GM12878 (cell line): ENCODE measurements around the gene CEND1. TPM values are rescaled to one million over a fixed set of nuclear protein-coding genes. Genes with fewer than 3 reads are reported as not detected.
A peak's percentile ranks its signal among the peaks of the same experiment; 100 is the strongest.

Source experiments
- ASH2L ChIP-seq: fragments of 300-600, 200-600 bp; sonication (generic); IDR thresholded peaks from 2 replicates; pipeline ENCODE4 v1.6.1; 2017; ENCODE audit warnings: low read depth, mild to moderate bottlenecking, borderline replicate concordance
- CHD2 ChIP-seq: IDR thresholded peaks from 2 replicates; pipeline ENCODE4 v1.6.1; 2011; ENCODE audit warnings: low read depth, low read length, improper control_type of control experiment, borderline replicate concordance
- CREB1 ChIP-seq: IDR thresholded peaks from 2 replicates; pipeline ENCODE4 v1.6.1; 2012; ENCODE audit warnings: low read depth, mild to moderate bottlenecking, inconsistent platforms
- DPF2 ChIP-seq: fragments of 450-650 bp; IDR thresholded peaks from 2 replicates; pipeline ENCODE4 v1.6.1; 2017; ENCODE audit warnings: mild to moderate bottlenecking
- EED ChIP-seq: sonication (generic); IDR thresholded peaks from 2 replicates; pipeline ENCODE4 v1.6.1; 2016; ENCODE audit warnings: antibody characterized with exemption, low read depth
- FOXK2 ChIP-seq: fragments of 450-650 bp; IDR thresholded peaks from 2 replicates; pipeline ENCODE4 v1.6.1; 2017; ENCODE audit warnings: mild to moderate bottlenecking, moderate library complexity
- HDGF ChIP-seq: fragments of 450-650 bp; IDR thresholded peaks from 2 replicates; pipeline ENCODE4 v1.6.1; 2016; ENCODE audit warnings: antibody characterized with exemption
- IKZF1 ChIP-seq: fragments of 450-650 bp; conservative IDR thresholded peaks from 2 replicates; pipeline ENCODE4 v1.6.1; 2017; ENCODE audit warnings: antibody characterized with exemption, mild to moderate bottlenecking
- IKZF2 ChIP-seq, 2 experiments: fragments of 450-650 bp; IDR thresholded peaks; 2 replicates each; pipeline ENCODE4 v1.6.1; 2017; ENCODE audit warnings: mild to moderate bottlenecking in 2 of 2, moderate library complexity in 2 of 2
- MTA3 ChIP-seq: IDR thresholded peaks from 2 replicates; pipeline ENCODE4 v1.6.1; 2012; ENCODE audit warnings: low read length, inconsistent platforms, borderline replicate concordance
- NBN ChIP-seq: fragments of 450-650 bp; IDR thresholded peaks from 2 replicates; pipeline ENCODE4 v1.6.1; 2016
- NKRF ChIP-seq: fragments of 450-650 bp; conservative IDR thresholded peaks from 2 replicates; pipeline ENCODE4 v1.6.1; 2017; ENCODE audit warnings: mild to moderate bottlenecking, moderate library complexity
- NR2C1 ChIP-seq: fragments of 450-650 bp; IDR thresholded peaks from 2 replicates; pipeline ENCODE4 v1.6.1; 2017; ENCODE audit warnings: antibody characterized with exemption, mild to moderate bottlenecking, moderate library complexity
- PAX5 ChIP-seq: IDR thresholded peaks from 2 replicates; pipeline ENCODE4 v1.6.1; 2011; ENCODE audit warnings: low read depth, low read length, borderline replicate concordance
- PAX8 ChIP-seq: fragments of 450-650 bp; IDR thresholded peaks from 2 replicates; pipeline ENCODE4 v1.6.1; 2017; ENCODE audit warnings: mild to moderate bottlenecking, moderate library complexity
- POLR2A ChIP-seq: IDR thresholded peaks from 2 replicates; pipeline ENCODE4 v1.6.1; 2011; ENCODE audit warnings: low read depth, mild to moderate bottlenecking, low read length
- TCF3 ChIP-seq: IDR thresholded peaks from 2 replicates; pipeline ENCODE4 v1.6.1; 2012; ENCODE audit warnings: low read depth, mild to moderate bottlenecking, low read length, borderline replicate concordance; ENCODE audit not compliant: insufficient read depth
- TCF7 ChIP-seq: IDR thresholded peaks from 2 replicates; pipeline ENCODE4 v1.6.1; 2014; ENCODE audit warnings: antibody characterized with exemption, borderline replicate concordance
- polyA plus RNA-seq, 11 experiments: library from polyadenylated mRNA; depleted of rRNA in 4 of 11; unstranded in 6 of 11; stranded (reverse) in 5 of 11; fragments of >200 nt; fragmentation: Nextera tagmentation in 4 of 11; fragmentation: Illumina TruSeq in 1 of 11; extraction: Ambion mirVana in 4 of 11; extraction: Trizol in 1 of 11; gene quantifications; 1 replicate in 1 of 11; 2 replicates in 10 of 11; pipeline versions ENCODE4 v1.2.1 to v1.2.3, GENCODE V29; 2011 to 2016; ENCODE audit warnings: inconsistent platforms in 2 of 11, missing spikeins in 2 of 11, low read depth in 1 of 11
- total RNA-seq, 4 experiments: library from RNA; depleted of rRNA in 3 of 4; stranded (reverse); fragments of >200 nt in 3 of 4; fragmentation: Illumina TruSeq in 1 of 4; extraction: Trizol in 1 of 4; gene quantifications; 2 replicates each; pipeline versions ENCODE4 v1.2.1 to v1.2.3, GENCODE V29; 2013 to 2021
- TF ChIP-seq, protein P1 (sequence below): fragments of 450-650 bp; IDR thresholded peaks from 2 replicates; pipeline ENCODE4 v1.6.1; 2016; ENCODE audit warnings: mild to moderate bottlenecking
- TF ChIP-seq, protein P2 (sequence below): fragments of 450-650 bp; IDR thresholded peaks from 2 replicates; pipeline ENCODE4 v1.6.1; 2017; ENCODE audit warnings: antibody characterized with exemption, mild to moderate bottlenecking, moderate library complexity
- TF ChIP-seq, protein P3 (sequence below): IDR thresholded peaks from 2 replicates; pipeline ENCODE4 v1.6.1; 2012; ENCODE audit warnings: low read depth, low read length, improper control_type of control experiment
- TF ChIP-seq, protein P4 (sequence below): fragments of 450-650 bp; IDR thresholded peaks from 2 replicates; pipeline ENCODE4 v1.6.1; 2017; ENCODE audit warnings: low read depth, mild to moderate bottlenecking, moderate library complexity

Gene CEND1
- total and polyA plus RNA-seq, 10 of the 15 experiments (the other 5 are each of a cell fraction or from before 2014, with no cell fraction given) = 0.31 to 13.6 (median 7.2) TPM; not detected in 1

DNA sequence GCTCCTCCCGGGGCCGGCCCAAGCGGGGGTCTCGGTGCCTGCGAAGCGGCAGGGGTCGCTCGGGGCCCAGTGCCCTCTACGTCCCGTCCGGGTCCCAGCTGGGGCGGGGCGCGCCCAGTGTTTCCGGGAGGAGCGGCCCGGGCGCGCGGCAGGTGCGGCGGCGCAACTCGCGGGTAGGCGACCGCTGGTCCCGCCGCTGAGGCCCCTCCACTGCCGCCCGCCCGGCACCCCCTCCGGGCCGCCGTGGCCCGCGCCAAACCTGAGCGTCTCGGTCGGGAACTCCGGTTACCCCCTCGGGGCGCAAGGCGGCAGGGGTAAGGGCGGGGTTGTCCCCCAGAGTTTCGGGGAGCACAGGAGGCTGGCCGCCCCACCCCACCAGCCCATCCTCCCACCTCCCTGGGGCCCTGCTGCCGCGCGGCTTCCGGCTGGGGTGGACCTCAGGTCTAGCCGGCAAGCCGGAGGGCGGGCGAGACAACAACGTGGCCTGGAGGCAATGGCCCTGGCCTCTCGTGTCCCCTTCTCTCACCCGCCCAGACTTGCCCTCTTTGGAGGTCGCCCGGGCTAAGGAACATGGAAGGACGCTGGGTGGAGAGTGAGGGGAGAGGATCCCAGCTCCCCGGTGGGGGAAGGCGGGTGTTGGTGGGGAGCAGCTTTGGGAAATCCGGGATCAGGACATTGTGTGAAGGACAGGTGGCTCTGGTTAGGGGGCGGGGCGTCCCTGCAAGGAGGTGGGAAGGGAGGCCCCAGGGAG lies 37.4 kb upstream of the CEND1 start (continued):
- 0 out of 2 replicates have a peak, but pooled peaks have one; percentile 10 for TF ChIP-seq TCF3
- TF ChIP-seq PAX8 = no peak
- TF ChIP-seq, protein P1, sequence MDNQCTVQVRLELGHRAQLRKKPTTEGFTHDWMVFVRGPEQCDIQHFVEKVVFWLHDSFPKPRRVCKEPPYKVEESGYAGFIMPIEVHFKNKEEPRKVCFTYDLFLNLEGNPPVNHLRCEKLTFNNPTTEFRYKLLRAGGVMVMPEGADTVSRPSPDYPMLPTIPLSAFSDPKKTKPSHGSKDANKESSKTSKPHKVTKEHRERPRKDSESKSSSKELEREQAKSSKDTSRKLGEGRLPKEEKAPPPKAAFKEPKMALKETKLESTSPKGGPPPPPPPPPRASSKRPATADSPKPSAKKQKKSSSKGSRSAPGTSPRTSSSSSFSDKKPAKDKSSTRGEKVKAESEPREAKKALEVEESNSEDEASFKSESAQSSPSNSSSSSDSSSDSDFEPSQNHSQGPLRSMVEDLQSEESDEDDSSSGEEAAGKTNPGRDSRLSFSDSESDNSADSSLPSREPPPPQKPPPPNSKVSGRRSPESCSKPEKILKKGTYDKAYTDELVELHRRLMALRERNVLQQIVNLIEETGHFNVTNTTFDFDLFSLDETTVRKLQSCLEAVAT = peak; percentile 48; the same call in 1 of the 2 replicates
- no peak for TF ChIP-seq ASH2L
- TF ChIP-seq FOXK2 = no peak
- no peak for TF ChIP-seq NR2C1
- TF ChIP-seq MTA3 = no peak
- 0 out of 2 replicates have a peak, but pooled peaks have one; percentile 63 for TF ChIP-seq CHD2
- no peak for TF ChIP-seq TCF7
- peak; percentile 70 for TF ChIP-seq IKZF1
- peak; percentile 45 to 49; a peak in 3 of 4 replicates for TF ChIP-seq IKZF2 (IDR thresholded peaks at IDR 0.05)
- TF ChIP-seq EED = peak; percentile 24; the same call in 1 of the 2 replicates
- TF ChIP-seq HDGF = peak; percentile 86; the same call in 1 of the 2 replicates
- TF ChIP-seq POLR2A = peak; percentile 74
- peak; percentile 85 for TF ChIP-seq DPF2
- TF ChIP-seq, protein P2, sequence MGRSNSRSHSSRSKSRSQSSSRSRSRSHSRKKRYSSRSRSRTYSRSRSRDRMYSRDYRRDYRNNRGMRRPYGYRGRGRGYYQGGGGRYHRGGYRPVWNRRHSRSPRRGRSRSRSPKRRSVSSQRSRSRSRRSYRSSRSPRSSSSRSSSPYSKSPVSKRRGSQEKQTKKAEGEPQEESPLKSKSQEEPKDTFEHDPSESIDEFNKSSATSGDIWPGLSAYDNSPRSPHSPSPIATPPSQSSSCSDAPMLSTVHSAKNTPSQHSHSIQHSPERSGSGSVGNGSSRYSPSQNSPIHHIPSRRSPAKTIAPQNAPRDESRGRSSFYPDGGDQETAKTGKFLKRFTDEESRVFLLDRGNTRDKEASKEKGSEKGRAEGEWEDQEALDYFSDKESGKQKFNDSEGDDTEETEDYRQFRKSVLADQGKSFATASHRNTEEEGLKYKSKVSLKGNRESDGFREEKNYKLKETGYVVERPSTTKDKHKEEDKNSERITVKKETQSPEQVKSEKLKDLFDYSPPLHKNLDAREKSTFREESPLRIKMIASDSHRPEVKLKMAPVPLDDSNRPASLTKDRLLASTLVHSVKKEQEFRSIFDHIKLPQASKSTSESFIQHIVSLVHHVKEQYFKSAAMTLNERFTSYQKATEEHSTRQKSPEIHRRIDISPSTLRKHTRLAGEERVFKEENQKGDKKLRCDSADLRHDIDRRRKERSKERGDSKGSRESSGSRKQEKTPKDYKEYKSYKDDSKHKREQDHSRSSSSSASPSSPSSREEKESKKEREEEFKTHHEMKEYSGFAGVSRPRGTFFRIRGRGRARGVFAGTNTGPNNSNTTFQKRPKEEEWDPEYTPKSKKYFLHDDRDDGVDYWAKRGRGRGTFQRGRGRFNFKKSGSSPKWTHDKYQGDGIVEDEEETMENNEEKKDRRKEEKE = no peak
- TF ChIP-seq, protein P3, sequence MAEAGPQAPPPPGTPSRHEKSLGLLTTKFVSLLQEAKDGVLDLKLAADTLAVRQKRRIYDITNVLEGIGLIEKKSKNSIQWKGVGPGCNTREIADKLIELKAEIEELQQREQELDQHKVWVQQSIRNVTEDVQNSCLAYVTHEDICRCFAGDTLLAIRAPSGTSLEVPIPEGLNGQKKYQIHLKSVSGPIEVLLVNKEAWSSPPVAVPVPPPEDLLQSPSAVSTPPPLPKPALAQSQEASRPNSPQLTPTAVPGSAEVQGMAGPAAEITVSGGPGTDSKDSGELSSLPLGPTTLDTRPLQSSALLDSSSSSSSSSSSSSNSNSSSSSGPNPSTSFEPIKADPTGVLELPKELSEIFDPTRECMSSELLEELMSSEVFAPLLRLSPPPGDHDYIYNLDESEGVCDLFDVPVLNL = no peak
- no peak for TF ChIP-seq PAX5
- 0 out of 2 replicates have a peak, but pooled peaks have one; percentile 37 for TF ChIP-seq NBN
- peak; percentile 77 for TF ChIP-seq NKRF
- TF ChIP-seq, protein P4, sequence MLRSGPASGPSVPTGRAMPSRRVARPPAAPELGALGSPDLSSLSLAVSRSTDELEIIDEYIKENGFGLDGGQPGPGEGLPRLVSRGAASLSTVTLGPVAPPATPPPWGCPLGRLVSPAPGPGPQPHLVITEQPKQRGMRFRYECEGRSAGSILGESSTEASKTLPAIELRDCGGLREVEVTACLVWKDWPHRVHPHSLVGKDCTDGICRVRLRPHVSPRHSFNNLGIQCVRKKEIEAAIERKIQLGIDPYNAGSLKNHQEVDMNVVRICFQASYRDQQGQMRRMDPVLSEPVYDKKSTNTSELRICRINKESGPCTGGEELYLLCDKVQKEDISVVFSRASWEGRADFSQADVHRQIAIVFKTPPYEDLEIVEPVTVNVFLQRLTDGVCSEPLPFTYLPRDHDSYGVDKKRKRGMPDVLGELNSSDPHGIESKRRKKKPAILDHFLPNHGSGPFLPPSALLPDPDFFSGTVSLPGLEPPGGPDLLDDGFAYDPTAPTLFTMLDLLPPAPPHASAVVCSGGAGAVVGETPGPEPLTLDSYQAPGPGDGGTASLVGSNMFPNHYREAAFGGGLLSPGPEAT = peak; percentile 22; the same call in 1 of the 2 replicates
- 0 out of 2 replicates have a peak, but pooled peaks have one; percentile 8 for TF ChIP-seq CREB1
